ENCODE measurements around the gene DCTN1. TPM values are rescaled to one million over a fixed set of nuclear protein-coding genes. Genes with fewer than 3 reads are reported as not detected.

DCTN1 gene
- polyA plus RNA-seq, 2 of the 4 experiments (the other 2 are of a cell fraction), result 95.1 to 106 TPM

GRCh38 chr2:74327199-74327598, 52.9 kb downstream of the DCTN1 start:
- ATAC-seq (no peak), DNase-seq (ENCODE audit: low read depth in 1 of 2, low spot score in 1 of 2) (no peak), FAIRE-seq (no peak)
- 66% methylated on average over 5 of the region's 5 CpGs for WGBS (ENCODE audit: missing lambda C conversion rate)
- no peaks in the 10 kb centered on the region for H3K4me1 ChIP-seq
- TF ChIP-seq TFCP2L1 (CRISPR knock-in tag; IDR thresholded peaks at IDR 0.05) (no peak), CEBPB (IDR thresholded peaks at IDR 0.05) (no peak), RCOR1 (IDR thresholded peaks at IDR 0.05; ENCODE audit: low read depth, low read length) (no peak)
- TF ChIP-seq, protein P1, sequence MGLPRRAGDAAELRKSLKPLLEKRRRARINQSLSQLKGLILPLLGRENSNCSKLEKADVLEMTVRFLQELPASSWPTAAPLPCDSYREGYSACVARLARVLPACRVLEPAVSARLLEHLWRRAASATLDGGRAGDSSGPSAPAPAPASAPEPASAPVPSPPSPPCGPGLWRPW (IDR thresholded peaks at IDR 0.05), result no peak
- H3K4me3 ChIP-seq, result no peak overlapping the region
- ChIA-PET POLR2A (no interaction called here), CTCF (interaction anchor here (1.5 to 8.4 kb wide), 3 partner anchors 8 to 77 kb away, joined by 3 to 105 read pairs (median 12); no protein-coding TSS in a partner anchor)
- no peak overlapping the region for H3K27ac ChIP-seq
- no peak overlapping the region for H3K4me2 ChIP-seq
- H3K9me3 ChIP-seq, result no peaks in the 10 kb centered on the region

- FAIRE-seq (no peak), DNase-seq (ENCODE audit: low read depth in 1 of 2, low spot score in 1 of 2) (no peak), ATAC-seq (no peak)
- POLR2A ChIA-PET, result no interaction called here
- 62% methylated on average over 2 of the region's 2 CpGs for WGBS (ENCODE audit: missing lambda C conversion rate)
- CTCF ChIA-PET, result interaction anchor here (0.8 to 8.4 kb wide), 4 partner anchors 10 to 76 kb away, joined by 3 to 105 read pairs (median 8); no protein-coding TSS in a partner anchor
- H3K9me3 ChIP-seq, result no peaks in the 10 kb centered on the region
- H3K4me3 ChIP-seq, result no peak overlapping the region
- no peak overlapping the region for H3K4me2 ChIP-seq
- no peak overlapping the region for H3K27ac ChIP-seq
- TF ChIP-seq, protein P1 (IDR thresholded peaks at IDR 0.05), result no peak
- TF ChIP-seq KDM5A (IDR thresholded peaks at IDR 0.05), result no peak
- no peak for TF ChIP-seq RCOR1 (IDR thresholded peaks at IDR 0.05; ENCODE audit: low read depth, low read length)
- no peak for TF ChIP-seq EP300 (IDR thresholded peaks at IDR 0.05)
- TF ChIP-seq, protein P2, sequence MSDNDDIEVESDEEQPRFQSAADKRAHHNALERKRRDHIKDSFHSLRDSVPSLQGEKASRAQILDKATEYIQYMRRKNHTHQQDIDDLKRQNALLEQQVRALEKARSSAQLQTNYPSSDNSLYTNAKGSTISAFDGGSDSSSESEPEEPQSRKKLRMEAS (IDR thresholded peaks at IDR 0.05), result no peak
- no peak for TF ChIP-seq HMGXB4 (CRISPR knock-in tag; IDR thresholded peaks at IDR 0.05; ENCODE audit: borderline replicate concordance)
- no peak for TF ChIP-seq ZC3H11A (IDR thresholded peaks at IDR 0.05)
- TF ChIP-seq POLR2AphosphoS2 (conservative IDR thresholded peaks at IDR 0.05; ENCODE audit: low read length), result no peak
- no peak for TF ChIP-seq NPAS2 (CRISPR knock-in tag; IDR thresholded peaks at IDR 0.05; ENCODE audit: borderline replicate concordance)
- TF ChIP-seq USF2 (IDR thresholded peaks at IDR 0.05), result no peak
- no peak for TF ChIP-seq HOXB5 (CRISPR knock-in tag; IDR thresholded peaks at IDR 0.05)
- TF ChIP-seq, protein P3, sequence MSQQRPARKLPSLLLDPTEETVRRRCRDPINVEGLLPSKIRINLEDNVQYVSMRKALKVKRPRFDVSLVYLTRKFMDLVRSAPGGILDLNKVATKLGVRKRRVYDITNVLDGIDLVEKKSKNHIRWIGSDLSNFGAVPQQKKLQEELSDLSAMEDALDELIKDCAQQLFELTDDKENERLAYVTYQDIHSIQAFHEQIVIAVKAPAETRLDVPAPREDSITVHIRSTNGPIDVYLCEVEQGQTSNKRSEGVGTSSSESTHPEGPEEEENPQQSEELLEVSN (IDR thresholded peaks at IDR 0.05; ENCODE audit: borderline replicate concordance, low read depth), result no peak
- no peak for TF ChIP-seq FOSL2 (IDR thresholded peaks at IDR 0.05)
- no peak for TF ChIP-seq FOSL2 (CRISPR knock-in tag; IDR thresholded peaks at IDR 0.05)
- TF ChIP-seq HOXA7 (CRISPR knock-in tag; IDR thresholded peaks at IDR 0.05), result no peak
- TF ChIP-seq TFCP2L1 (CRISPR knock-in tag; IDR thresholded peaks at IDR 0.05), result no peak
- no peak for TF ChIP-seq MAZ (IDR thresholded peaks at IDR 0.05; ENCODE audit: borderline replicate concordance, low read depth, low read length)
- TF ChIP-seq FOSB (CRISPR knock-in tag; IDR thresholded peaks at IDR 0.05), result no peak
- H3K4me1 ChIP-seq, result no peaks in the 10 kb centered on the region
These were observed 54.3 kb downstream of the DCTN1 start for GRCh38 chr2:74325815-74326214.

- ATAC-seq (no peak; a peak in 1 of 6 replicates), FAIRE-seq (no peak), DNase-seq (ENCODE audit: low read depth in 1 of 2, low spot score in 1 of 2) (no peak)
- no peaks in the 10 kb centered on the region for H3K9me3 ChIP-seq
- no peak overlapping the region for H3K4me2 ChIP-seq
- H3K27ac ChIP-seq, result no peak overlapping the region
- WGBS (ENCODE audit: missing lambda C conversion rate), result 92% methylated on average over 2 of the region's 2 CpGs
- ChIA-PET CTCF (interaction anchor here (1.1 to 8.4 kb wide), 2 partner anchors 14 to 15 kb away, joined by 3 to 105 read pairs; no protein-coding TSS in a partner anchor), POLR2A (interaction anchor here (1.0 kb wide), 1 partner anchor 99 kb away, joined by 4 read pairs; the partner anchor contains the start of genes C2orf81 and WDR54)
- no peak overlapping the region for H3K4me3 ChIP-seq
- TF ChIP-seq, protein P4, sequence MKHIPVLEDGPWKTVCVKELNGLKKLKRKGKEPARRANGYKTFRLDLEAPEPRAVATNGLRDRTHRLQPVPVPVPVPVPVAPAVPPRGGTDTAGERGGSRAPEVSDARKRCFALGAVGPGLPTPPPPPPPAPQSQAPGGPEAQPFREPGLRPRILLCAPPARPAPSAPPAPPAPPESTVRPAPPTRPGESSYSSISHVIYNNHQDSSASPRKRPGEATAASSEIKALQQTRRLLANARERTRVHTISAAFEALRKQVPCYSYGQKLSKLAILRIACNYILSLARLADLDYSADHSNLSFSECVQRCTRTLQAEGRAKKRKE (CRISPR knock-in tag; IDR thresholded peaks at IDR 0.05; ENCODE audit: low read depth), result no peak
- TF ChIP-seq USF2 (IDR thresholded peaks at IDR 0.05) (peak; percentile 17; the same call in 1 of the 2 replicates), HOXA7 (CRISPR knock-in tag; IDR thresholded peaks at IDR 0.05) (no peak)
- H3K4me1 ChIP-seq, result no peaks in the 10 kb centered on the region
These were observed 58.4 kb downstream of the DCTN1 start for GRCh38 chr2:74321737-74322136.

Data from A549 (cell line).